Calu3 (cell line): ENCODE measurements around the gene FGF1. TPM values are rescaled to one million over a fixed set of nuclear protein-coding genes. Genes with fewer than 3 reads are reported as not detected.

Experiments
- BruUV-seq: library from RNA; stranded (reverse); fragments of 400-500 nt; replicated peaks from 2 replicates; lab custom pipeline; 2021; lab: Mats Ljungman, UMichigan
- CTCF ChIA-PET: fragments of 300-600 bp; sonication (Branson Sonifier 250); formaldehyde crosslinking; loops from one replicate; lab custom pipeline; 2022; ENCODE audit warnings: antibody characterized with exemption; lab: Charles Lee
- DNase-seq: peaks from one replicate; pipeline ENCODE4 v3.0.0; 2022
- H3K27ac Mint-ChIP-seq: one replicate; pipeline ENCODE4 v1.8.0; 2022; ENCODE audit warnings: mixed read lengths; ENCODE audit not compliant: unreplicated experiment
- H3K27me3 Mint-ChIP-seq: one replicate; pipeline ENCODE4 v1.8.0; 2022; ENCODE audit warnings: mixed read lengths; ENCODE audit not compliant: unreplicated experiment
- H3K36me3 Mint-ChIP-seq: one replicate; pipeline ENCODE4 v1.8.0; 2022; ENCODE audit warnings: mild to moderate bottlenecking, moderate library complexity, mixed read lengths; ENCODE audit not compliant: insufficient read depth, unreplicated experiment
- H3K4me1 Mint-ChIP-seq: one replicate; pipeline ENCODE4 v1.8.0; 2022; ENCODE audit warnings: mild to moderate bottlenecking, low read depth, mixed read lengths; ENCODE audit not compliant: unreplicated experiment
- H3K4me3 Mint-ChIP-seq: one replicate; pipeline ENCODE4 v1.8.0; 2022; ENCODE audit warnings: mild to moderate bottlenecking, low read depth, moderate library complexity, mixed read lengths; ENCODE audit not compliant: unreplicated experiment
- H3K9me3 Mint-ChIP-seq: one replicate; pipeline ENCODE4 v1.8.0; 2022; ENCODE audit warnings: low read depth, mixed read lengths; ENCODE audit not compliant: unreplicated experiment
- CTCF ChIP-seq: fragments of 200-600 bp; IDR thresholded peaks from one replicate; pipeline ENCODE4 v1.8.0; 2022; ENCODE audit warnings: antibody characterized with exemption; ENCODE audit not compliant: unreplicated experiment
- intact Hi-C: fragments of 100-400 bp; cut with micrococcal nuclease; formaldehyde crosslinking; loops from one replicate; pipeline ENCODE4 v1.10.0; 2022; ENCODE audit not compliant: unreplicated experiment
- total RNA-seq: library from RNA; stranded (reverse); gene quantifications from 2 replicates; pipeline ENCODE4 v1.2.3, GENCODE V29; 2022

Gene FGF1
- total RNA-seq, 1 experiment from 2014 or later, result not detected

DNA sequence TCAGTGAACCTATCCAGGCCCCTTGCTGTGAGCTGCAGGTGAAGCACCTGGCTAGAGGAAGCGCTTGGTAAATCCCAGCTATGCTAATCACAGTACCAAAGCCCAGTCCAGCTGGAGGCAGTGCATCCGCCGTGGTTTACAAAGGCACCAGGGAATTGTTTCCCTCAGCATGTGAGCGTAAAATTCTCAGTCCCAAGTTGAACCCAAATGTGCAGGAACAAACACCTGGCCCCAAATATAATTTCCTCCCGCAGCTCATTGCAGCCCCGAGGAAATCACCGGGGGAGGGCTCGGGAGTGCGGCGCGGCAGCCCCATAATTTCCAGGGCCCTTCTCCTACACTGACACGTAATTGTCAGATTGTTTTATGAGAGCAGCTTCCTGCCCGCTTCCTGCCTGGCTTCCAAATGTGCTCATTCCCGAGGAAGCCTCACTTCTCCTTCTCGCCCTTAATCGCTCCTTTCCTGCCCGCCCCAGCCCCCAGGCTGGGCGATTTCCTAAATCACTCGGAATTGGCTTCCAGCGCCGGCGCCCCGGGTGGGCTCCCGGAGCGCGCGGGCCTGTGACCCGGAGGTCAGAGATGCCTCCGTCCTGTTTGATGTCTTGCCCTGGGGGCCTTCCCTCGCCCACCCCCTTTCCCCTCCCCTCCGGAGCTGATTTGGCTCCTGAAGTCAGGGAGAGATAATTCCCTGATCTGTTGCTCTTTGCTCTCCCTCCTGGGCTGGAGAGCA is 134.4 kb downstream of the FGF1 start:
- H3K27ac Mint-ChIP-seq, result no peak overlapping the region
- CTCF ChIA-PET, result interaction anchor here (0.9 kb wide), 1 partner anchor 335 kb away, joined by 3 read pairs; no protein-coding TSS in a partner anchor
- no peaks in the 10 kb centered on the region for H3K9me3 Mint-ChIP-seq
- peaks cover 11% of the 10 kb centered on the region for H3K4me1 Mint-ChIP-seq
- no TSS peak for BruUV-seq
- intact Hi-C loops, result no loop called here
- no peaks in the 10 kb centered on the region for H3K27me3 Mint-ChIP-seq
- TF ChIP-seq CTCF, result no peak
- no peak for DNase-seq
- H3K4me3 Mint-ChIP-seq, result no peak overlapping the region
- H3K36me3 Mint-ChIP-seq, result peaks cover 5% of the 10 kb centered on the region

DNA sequence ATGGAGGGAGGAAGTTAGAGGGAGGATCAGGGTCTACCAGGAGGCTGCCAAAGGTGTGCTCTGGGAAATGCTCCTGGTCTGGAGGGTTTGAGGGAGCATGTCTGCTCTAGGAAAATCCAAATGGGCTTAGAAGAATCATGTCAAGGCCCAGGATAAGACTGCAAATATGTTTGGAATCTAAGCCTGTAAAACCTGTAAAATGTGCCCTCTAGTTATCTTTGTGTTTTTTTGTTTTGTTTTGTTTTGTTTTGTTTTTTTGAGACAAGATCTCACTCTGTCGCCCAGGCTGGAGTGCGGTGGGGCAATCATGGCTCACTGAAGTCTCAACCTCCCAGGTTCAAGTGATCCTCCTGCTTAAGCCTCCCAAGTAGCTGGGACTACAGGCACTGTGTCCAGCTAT is 135.4 kb downstream of the FGF1 start:
- intact Hi-C loops, result no loop called here
- no peaks in the 10 kb centered on the region for H3K27me3 Mint-ChIP-seq
- DNase-seq, result no peak
- no peak for TF ChIP-seq CTCF
- no peaks in the 10 kb centered on the region for H3K9me3 Mint-ChIP-seq
- no TSS peak for BruUV-seq
- CTCF ChIA-PET, result interaction anchor here (0.6 to 1.0 kb wide), 2 partner anchors 228 to 334 kb away, joined by 3 to 4 read pairs; no protein-coding TSS in a partner anchor
- H3K4me3 Mint-ChIP-seq, result no peak overlapping the region
- H3K36me3 Mint-ChIP-seq, result peaks cover 5% of the 10 kb centered on the region
- peaks cover 11% of the 10 kb centered on the region for H3K4me1 Mint-ChIP-seq
- no peak overlapping the region for H3K27ac Mint-ChIP-seq

- TF ChIP-seq CTCF, result no peak
- no peaks in the 10 kb centered on the region for H3K9me3 Mint-ChIP-seq
- H3K36me3 Mint-ChIP-seq, result peaks cover 5% of the 10 kb centered on the region
- no TSS peak for BruUV-seq
- H3K27me3 Mint-ChIP-seq, result no peaks in the 10 kb centered on the region
- intact Hi-C loops, result loop anchor here (2.0 to 5.0 kb wide), 3 partner anchors 43 to 383 kb away; no protein-coding TSS in a partner anchor
- DNase-seq, result no peak
- no peak overlapping the region for H3K4me3 Mint-ChIP-seq
- CTCF ChIA-PET, result interaction anchor here (0.6 to 1.9 kb wide), 4 partner anchors 227 to 397 kb away, joined by 3 to 5 read pairs (median 4); no protein-coding TSS in a partner anchor
- no peak overlapping the region for H3K27ac Mint-ChIP-seq
- peaks cover 14% of the 10 kb centered on the region for H3K4me1 Mint-ChIP-seq
These were observed 136.1 kb downstream of the FGF1 start for GRCh38 chr5:142549834-142550233.

DNA sequence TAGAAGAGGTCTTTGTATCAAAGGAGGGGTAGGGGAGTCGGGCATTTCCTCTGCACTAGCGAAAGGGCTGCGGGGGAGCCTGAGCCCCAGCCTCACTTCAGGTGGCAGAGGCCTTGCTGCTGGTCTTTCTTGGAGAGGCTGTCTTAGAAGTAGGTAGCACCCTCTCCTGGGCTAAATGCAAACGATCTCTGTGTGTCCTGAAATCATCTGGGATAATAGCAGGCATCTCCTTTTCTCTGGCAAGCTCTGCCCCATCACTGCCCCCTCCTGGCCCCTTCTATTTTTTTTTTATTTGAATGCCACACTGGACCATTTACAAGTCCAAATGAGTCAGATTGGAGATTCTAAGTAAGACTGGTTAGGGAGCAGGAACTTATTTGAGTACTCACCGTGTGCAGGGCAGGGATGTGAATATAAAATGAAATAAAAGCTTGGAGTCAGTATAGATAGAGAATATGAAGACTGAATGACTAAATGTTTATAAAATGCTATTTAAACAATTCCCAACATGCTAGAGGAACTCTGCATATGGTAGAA is 137.1 kb downstream of the FGF1 start:
- peak; percentile 91 for TF ChIP-seq CTCF
- no peaks in the 10 kb centered on the region for H3K9me3 Mint-ChIP-seq

More for the DNA sequence above, 137.1 kb downstream of the FGF1 start:
- no peaks in the 10 kb centered on the region for H3K27me3 Mint-ChIP-seq
- CTCF ChIA-PET, result interaction anchor here (0.5 to 1.9 kb wide), 11 partner anchors 82 to 396 kb away, joined by 3 to 16 read pairs (median 4); partner anchors contain the start of gene SPRY4
- peak; percentile 90 for DNase-seq
- H3K4me3 Mint-ChIP-seq, result no peak overlapping the region
- peaks cover 5% of the 10 kb centered on the region for H3K36me3 Mint-ChIP-seq
- peaks cover 24% of the 10 kb centered on the region for H3K4me1 Mint-ChIP-seq
- H3K27ac Mint-ChIP-seq, result no peak overlapping the region
- no TSS peak for BruUV-seq
- intact Hi-C loops, result loop anchor here (1.0 to 5.0 kb wide), 6 partner anchors 42 to 397 kb away; no protein-coding TSS in a partner anchor
